ENCODE measurements around the gene RUNDC3A. TPM values are rescaled to one million over a fixed set of nuclear protein-coding genes. Genes with fewer than 3 reads are reported as not detected.

Gene RUNDC3A
- total RNA-seq, result 0.33 TPM in 1 of 2 replicates, not detected in the other

GRCh38 chr17:44308320-44308818 is at the start of gene RUNDC3A:
Gene RUNDC3A (plus strand): TSS chr17:44308601. CDS start chr17:44308833, 232 bp downstream.

GRCh38 chr17:44267818-44268490 is 40.4 kb upstream of the RUNDC3A start, which contains the start of gene SLC4A1:
Gene SLC4A1 (minus strand): TSS chr17:44268135. CDS start chr17:44262866, 5,269 bp downstream.

GRCh38 chr17:44324571-44325275 is 16.3 kb downstream of the RUNDC3A start, which contains the start of gene SLC25A39:
Gene SLC25A39 (minus strand): TSS chr17:44324823. CDS start chr17:44323562, 1,261 bp downstream.

GRCh38 chr17:44344939-44345453 is 36.6 kb downstream of the RUNDC3A start, which contains the start of gene GRN:
Gene GRN (plus strand): TSS chr17:44345302. CDS start chr17:44349165, 3,863 bp downstream.

GRCh38 chr17:44363613-44364159 is 55.3 kb downstream of the RUNDC3A start, which contains the start of gene FAM171A2:
Gene FAM171A2 (minus strand): TSS chr17:44363853. CDS start chr17:44363714, 139 bp downstream.

Small RNA genes lying within 50 kb of the gene (small RNA-seq; reads per million reads assigned to genes)
- gene RF00012, result not detected
- gene RN7SL507P, result not detected
- gene RNU6-453P, result not detected

Other genes with a start within 250 kb of the RUNDC3A start
- gene LSM12, start 241.9 kb upstream of the RUNDC3A start, total RNA-seq, result 83.8 and 85.9 TPM in 2 replicates
- 32.7 and 34.8 TPM in 2 replicates for gene G6PC3, start 237.9 kb upstream of the RUNDC3A start, total RNA-seq
- 25.4 and 44.1 TPM in 2 replicates for gene HDAC5, start 185.0 kb upstream of the RUNDC3A start, total RNA-seq
- gene HROB, start 166.7 kb upstream of the RUNDC3A start, total RNA-seq, result 2.3 and 4.2 TPM in 2 replicates
- not detected in 2 replicates for gene ASB16, start 137.9 kb upstream of the RUNDC3A start, total RNA-seq
- 28.8 and 29.4 TPM in 2 replicates for gene TMUB2, start 121.6 kb upstream of the RUNDC3A start, total RNA-seq
- gene ATXN7L3, start 108.7 kb upstream of the RUNDC3A start, total RNA-seq, result 53.0 and 55.2 TPM in 2 replicates
- 56.8 and 59.8 TPM in 2 replicates for gene UBTF, start 88.9 kb upstream of the RUNDC3A start, total RNA-seq
- not detected in 2 replicates for gene SLC4A1, start 40.5 kb upstream of the RUNDC3A start, total RNA-seq
- gene SLC25A39, start 16.2 kb downstream of the RUNDC3A start, total RNA-seq, result 93.7 and 115 TPM in 2 replicates
- gene GRN, start 36.7 kb downstream of the RUNDC3A start, total RNA-seq, result 303 and 500 TPM in 2 replicates
- 8.4 and 14.4 TPM in 2 replicates for gene FAM171A2, start 55.3 kb downstream of the RUNDC3A start, total RNA-seq
- gene ITGA2B, start 81.0 kb downstream of the RUNDC3A start, total RNA-seq, result 0.19 and 0.33 TPM in 2 replicates
- 20.9 and 28.8 TPM in 2 replicates for gene GPATCH8, start 194.8 kb downstream of the RUNDC3A start, total RNA-seq
- 0.38 and 0.65 TPM in 2 replicates for gene FZD2, start 248.9 kb downstream of the RUNDC3A start, total RNA-seq

All from vein endothelial cell (primary cell).